IPS DF 19.7 (cell line): ENCODE results near the gene BAAT.

Experiments
- DNase-seq: peaks from one replicate; pipeline ENCODE4 v3.0.0-alpha.2; 2013; ENCODE audit warnings: low read depth, low spot score

The BAAT gene

GRCh38 chr9:101323129-101323528 is 61.7 kb downstream of the BAAT start:
- no peak for DNase-seq

- DNase-seq, result no peak
These were observed 67.1 kb downstream of the BAAT start for GRCh38 chr9:101317735-101318134.

DNA sequence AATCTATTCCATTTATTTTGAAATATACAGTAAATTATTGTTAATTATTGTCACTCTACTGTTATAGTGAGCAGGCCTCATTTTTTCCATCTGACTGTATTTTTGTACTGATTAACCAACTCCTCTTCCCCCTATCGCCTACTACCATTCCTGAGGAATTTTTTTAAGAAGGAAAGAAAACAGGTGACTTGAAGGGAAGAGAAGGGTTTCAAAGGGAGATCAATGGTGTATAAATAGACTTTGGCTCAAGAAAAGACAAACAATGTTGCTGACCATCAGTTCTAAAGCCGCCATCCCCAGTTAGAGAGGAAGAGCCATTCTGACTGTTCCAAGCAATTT is 69.7 kb downstream of the BAAT start:
- no peak for DNase-seq

DNA sequence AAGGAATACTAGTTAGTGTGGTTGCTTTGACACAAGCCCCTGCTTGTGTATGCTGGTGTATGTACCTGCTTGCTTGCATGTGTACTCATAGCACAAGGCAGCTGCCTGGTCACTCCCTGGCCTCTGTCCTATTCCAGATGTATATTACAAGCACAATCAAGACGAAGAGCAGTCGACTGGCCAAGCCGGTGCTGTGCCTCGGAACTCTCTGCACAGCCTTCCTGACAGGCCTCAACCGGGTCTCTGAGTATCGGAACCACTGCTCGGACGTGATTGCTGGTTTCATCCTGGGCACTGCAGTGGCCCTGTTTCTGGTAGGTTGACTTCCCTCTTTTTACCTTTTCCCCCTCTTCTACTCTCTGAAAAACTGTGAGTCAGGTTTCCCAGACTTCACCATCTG is 72.1 kb downstream of the BAAT start:
- DNase-seq, result no peak

DNA sequence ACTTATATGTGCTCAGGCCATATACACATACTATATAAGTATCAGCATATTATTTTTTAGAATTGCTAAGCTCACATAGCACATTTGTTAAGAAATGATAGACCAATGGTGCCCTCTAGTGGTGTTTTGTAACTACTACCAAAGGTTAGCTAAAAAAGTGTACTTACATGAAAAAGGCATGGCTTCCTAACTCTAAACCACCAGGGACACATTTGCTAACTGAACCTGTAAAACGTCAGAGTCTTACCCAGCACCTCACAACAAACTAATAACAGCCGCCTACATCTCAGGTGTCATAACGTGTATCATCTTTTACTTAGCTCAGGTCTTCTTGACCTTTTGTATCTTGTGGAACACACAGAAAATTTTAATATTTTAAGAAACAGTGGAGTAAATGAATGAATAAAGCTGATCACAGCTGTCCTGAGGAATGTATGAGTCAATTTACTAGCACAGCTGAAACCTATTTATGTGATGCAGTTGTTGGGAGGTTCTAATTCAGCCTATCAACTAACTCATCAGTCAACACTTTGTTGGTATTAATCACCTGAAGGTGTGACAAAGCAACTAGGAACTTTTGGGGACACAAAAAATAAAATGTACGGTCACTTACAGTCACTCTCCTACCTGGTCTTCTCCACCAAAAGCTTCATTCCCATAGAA is 72.9 kb downstream of the BAAT start:
- peak; percentile 12 for DNase-seq

DNA sequence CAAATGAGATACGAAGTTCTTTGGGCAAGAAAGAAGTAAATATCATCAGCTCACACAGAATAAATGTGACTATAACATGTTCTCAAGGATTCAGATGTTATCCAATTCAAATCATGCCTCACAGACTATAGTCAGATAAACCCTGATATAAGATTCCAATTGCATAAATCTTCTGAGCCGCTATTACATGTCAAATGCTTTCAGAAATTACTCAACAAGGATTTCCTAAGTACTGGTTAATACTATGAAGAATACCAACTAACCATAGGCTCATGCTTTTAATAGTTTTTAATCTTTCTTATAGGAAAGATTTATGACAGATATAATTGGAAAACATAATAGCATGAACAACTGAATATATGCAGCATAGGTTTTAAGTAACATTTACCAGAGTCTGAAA is 73.6 kb downstream of the BAAT start:
- no peak for DNase-seq
